K562 (cell line): ENCODE results near the gene PTPN14. TPM values are rescaled to one million over a fixed set of nuclear protein-coding genes. Genes with fewer than 3 reads are reported as not detected.

Experiments
- KLF16 ChIP-seq: IDR thresholded peaks from 2 replicates; pipeline ENCODE4 v1.6.1; 2016; ENCODE audit warnings: antibody characterized with exemption
- MCM7 ChIP-seq, 2 experiments: fragments of 450-650 bp; IDR thresholded peaks; 2 replicates each; pipeline ENCODE4 v1.6.1; 2016 to 2018
- MTA3 ChIP-seq: fragments of 450-650 bp; formaldehyde crosslinking; IDR thresholded peaks from 2 replicates; pipeline ENCODE4 v1.6.1; 2017; ENCODE audit warnings: mild to moderate bottlenecking, borderline replicate concordance
- TCF3 ChIP-seq: sonication (generic); formaldehyde crosslinking; IDR thresholded peaks from 2 replicates; pipeline ENCODE4 v1.4.0; 2020; ENCODE audit warnings: mild to moderate bottlenecking, missing genetic modification reagents
- TSC22D4 ChIP-seq: fragments of 450-650 bp; IDR thresholded peaks from 2 replicates; pipeline ENCODE4 v1.6.1; 2016; ENCODE audit warnings: missing genetic modification characterization, missing biosample characterization, control low read depth
- ZNF134 ChIP-seq: fragments of 250-450 bp; sonication (Bioruptor Pico); conservative IDR thresholded peaks from 2 replicates; pipeline ENCODE4 v1.4.0; 2020
- polyA plus RNA-seq, 8 experiments: library from polyadenylated mRNA; depleted of rRNA in 4 of 8; stranded (reverse) in 5 of 8; unstranded in 3 of 8; fragments of >200 nt; fragmentation: Nextera tagmentation in 2 of 8; fragmentation: Illumina TruSeq in 1 of 8; extraction: Ambion mirVana in 2 of 8; extraction: Trizol in 1 of 8; gene quantifications; 2 replicates each; pipeline versions ENCODE4 v1.2.1 to v1.2.3, GENCODE V29; 2011 to 2014; ENCODE audit warnings: inconsistent platforms in 1 of 8, missing spikeins in 1 of 8
- total RNA-seq, 7 experiments: library from RNA; depleted of rRNA in 6 of 7; stranded (reverse); fragments of >200 nt in 6 of 7; fragmentation: Illumina TruSeq in 2 of 7; extraction: Trizol in 2 of 7; gene quantifications; 2 replicates each; pipeline versions ENCODE4 v1.2.1 to v1.2.3, GENCODE V29; 2011 to 2021; ENCODE audit warnings: low replicate concordance in 1 of 7
- TF ChIP-seq, protein P1 (sequence below): fragments of 150-350 bp; IDR thresholded peaks from 2 replicates; pipeline ENCODE4 v1.6.1; 2014; ENCODE audit warnings: low read depth, mild to moderate bottlenecking, low read length, borderline replicate concordance
- TF ChIP-seq, protein P2 (sequence below): fragments of 450-650 bp; formaldehyde crosslinking; IDR thresholded peaks from 2 replicates; pipeline ENCODE4 v1.4.0; 2022; ENCODE audit warnings: missing genetic modification characterization
- TF ChIP-seq, protein P3 (sequence below): fragments of 200-800 bp; sonication (Bioruptor generic); IDR thresholded peaks from 2 replicates; pipeline ENCODE4 v1.6.1; 2017; ENCODE audit warnings: missing genetic modification characterization, missing compliant biosample characterization

The PTPN14 gene
- total and polyA plus RNA-seq, 9 of the 15 experiments (the other 6 are each of a cell fraction or from before 2014, with no cell fraction given) = 0.01 to 0.29 (median 0.04) TPM; not detected in 6

DNA sequence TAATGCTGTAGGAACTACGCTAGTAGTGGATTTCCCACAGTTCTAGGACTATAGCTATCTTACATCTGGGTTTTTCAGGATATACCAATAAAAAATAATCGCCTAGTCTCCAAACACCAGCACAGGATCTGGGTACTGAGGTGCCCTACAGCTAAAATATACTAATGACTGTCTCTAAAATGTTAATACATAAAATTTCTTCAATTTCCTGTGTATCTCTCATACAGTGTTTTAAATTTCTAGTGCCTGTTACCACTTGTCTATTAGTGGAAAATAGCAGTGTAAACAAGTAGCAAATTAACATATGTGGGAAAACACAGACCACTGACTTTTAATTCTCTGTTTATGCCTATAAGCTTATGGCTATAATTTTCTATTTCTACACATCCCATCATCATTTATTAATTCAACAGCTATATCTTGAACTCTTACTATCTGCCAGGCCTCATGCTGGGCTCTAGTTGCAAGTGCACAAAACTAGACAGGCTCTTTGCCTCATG is 16.1 kb upstream of the PTPN14 start (continued):
- TF ChIP-seq, protein P1, sequence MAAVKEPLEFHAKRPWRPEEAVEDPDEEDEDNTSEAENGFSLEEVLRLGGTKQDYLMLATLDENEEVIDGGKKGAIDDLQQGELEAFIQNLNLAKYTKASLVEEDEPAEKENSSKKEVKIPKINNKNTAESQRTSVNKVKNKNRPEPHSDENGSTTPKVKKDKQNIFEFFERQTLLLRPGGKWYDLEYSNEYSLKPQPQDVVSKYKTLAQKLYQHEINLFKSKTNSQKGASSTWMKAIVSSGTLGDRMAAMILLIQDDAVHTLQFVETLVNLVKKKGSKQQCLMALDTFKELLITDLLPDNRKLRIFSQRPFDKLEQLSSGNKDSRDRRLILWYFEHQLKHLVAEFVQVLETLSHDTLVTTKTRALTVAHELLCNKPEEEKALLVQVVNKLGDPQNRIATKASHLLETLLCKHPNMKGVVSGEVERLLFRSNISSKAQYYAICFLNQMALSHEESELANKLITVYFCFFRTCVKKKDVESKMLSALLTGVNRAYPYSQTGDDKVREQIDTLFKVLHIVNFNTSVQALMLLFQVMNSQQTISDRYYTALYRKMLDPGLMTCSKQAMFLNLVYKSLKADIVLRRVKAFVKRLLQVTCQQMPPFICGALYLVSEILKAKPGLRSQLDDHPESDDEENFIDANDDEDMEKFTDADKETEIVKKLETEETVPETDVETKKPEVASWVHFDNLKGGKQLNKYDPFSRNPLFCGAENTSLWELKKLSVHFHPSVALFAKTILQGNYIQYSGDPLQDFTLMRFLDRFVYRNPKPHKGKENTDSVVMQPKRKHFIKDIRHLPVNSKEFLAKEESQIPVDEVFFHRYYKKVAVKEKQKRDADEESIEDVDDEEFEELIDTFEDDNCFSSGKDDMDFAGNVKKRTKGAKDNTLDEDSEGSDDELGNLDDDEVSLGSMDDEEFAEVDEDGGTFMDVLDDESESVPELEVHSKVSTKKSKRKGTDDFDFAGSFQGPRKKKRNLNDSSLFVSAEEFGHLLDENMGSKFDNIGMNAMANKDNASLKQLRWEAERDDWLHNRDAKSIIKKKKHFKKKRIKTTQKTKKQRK = no peak
- TF ChIP-seq, protein P2, sequence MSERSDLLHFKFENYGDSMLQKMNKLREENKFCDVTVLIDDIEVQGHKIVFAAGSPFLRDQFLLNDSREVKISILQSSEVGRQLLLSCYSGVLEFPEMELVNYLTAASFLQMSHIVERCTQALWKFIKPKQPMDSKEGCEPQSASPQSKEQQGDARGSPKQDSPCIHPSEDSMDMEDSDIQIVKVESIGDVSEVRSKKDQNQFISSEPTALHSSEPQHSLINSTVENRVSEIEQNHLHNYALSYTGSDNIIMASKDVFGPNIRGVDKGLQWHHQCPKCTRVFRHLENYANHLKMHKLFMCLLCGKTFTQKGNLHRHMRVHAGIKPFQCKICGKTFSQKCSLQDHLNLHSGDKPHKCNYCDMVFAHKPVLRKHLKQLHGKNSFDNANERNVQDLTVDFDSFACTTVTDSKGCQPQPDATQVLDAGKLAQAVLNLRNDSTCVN (CRISPR knock-in tag) = no peak
- TF ChIP-seq, protein P3, sequence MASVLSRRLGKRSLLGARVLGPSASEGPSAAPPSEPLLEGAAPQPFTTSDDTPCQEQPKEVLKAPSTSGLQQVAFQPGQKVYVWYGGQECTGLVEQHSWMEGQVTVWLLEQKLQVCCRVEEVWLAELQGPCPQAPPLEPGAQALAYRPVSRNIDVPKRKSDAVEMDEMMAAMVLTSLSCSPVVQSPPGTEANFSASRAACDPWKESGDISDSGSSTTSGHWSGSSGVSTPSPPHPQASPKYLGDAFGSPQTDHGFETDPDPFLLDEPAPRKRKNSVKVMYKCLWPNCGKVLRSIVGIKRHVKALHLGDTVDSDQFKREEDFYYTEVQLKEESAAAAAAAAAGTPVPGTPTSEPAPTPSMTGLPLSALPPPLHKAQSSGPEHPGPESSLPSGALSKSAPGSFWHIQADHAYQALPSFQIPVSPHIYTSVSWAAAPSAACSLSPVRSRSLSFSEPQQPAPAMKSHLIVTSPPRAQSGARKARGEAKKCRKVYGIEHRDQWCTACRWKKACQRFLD (CRISPR knock-in tag) = no peak
- TF ChIP-seq TCF3 (CRISPR knock-in tag) (no peak), TSC22D4 (tag) (no peak), KLF16 (no peak), MCM7 (IDR thresholded peaks at IDR 0.05) (no peak), ZNF134 (CRISPR knock-in tag) (no peak), MTA3 (no peak)
